ENCODE data around the gene MLLT3.

MLLT3 gene

GRCh38 chr9:20377790-20378189, 244.5 kb downstream of the MLLT3 start:
- DNase-seq (ENCODE audit: low read depth): no peak

GRCh38 chr9:20376731-20377375, 245.4 kb downstream of the MLLT3 start:
- DNase-seq (ENCODE audit: low read depth): no peak

GRCh38 chr9:20376042-20376441, 246.3 kb downstream of the MLLT3 start:
- DNase-seq (ENCODE audit: low read depth): no peak

DNA sequence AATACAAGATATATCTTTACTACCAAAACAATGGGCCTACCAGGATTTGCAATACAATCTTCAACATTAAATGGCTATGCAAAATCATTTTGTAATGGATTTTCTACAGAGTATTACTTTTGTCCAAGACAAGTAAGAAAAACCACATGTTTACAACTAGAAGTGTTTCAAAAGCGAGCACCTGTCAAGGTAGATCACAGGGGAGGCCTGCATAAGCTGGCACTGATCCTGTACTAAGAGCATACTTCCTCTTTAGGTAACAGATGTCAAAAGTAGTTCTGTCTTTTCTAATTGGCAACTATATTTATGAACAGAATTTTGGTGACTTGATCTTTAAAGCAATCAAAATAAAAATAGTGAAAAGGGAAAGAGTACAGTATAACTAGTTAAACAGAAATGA, 249.0 kb downstream of the MLLT3 start:
- DNase-seq (ENCODE audit: low read depth): no peak

- DNase-seq (ENCODE audit: low read depth): no peak
Observed at GRCh38 chr9:20369391-20369790, 252.9 kb downstream of the MLLT3 start.

DNA sequence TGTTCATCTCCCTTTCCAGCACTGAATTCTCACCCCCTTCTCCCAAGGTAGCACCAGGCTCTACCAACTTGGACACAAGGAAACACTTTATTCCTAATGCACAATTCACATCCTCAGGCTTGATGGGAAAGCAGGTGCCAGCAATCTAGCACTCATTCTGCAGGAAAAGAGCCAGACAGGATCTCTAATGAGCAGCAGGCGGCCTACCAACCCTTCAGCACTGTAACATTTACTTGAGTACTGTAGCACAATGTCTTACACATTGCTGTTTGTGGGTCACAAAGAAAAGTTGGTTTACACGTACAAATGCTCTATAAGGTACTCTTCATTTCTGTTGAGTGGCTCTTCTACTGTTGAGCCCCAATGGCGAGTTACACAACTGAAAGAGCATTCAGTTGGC, 254.4 kb downstream of the MLLT3 start:
- DNase-seq (ENCODE audit: low read depth): no peak

DNA sequence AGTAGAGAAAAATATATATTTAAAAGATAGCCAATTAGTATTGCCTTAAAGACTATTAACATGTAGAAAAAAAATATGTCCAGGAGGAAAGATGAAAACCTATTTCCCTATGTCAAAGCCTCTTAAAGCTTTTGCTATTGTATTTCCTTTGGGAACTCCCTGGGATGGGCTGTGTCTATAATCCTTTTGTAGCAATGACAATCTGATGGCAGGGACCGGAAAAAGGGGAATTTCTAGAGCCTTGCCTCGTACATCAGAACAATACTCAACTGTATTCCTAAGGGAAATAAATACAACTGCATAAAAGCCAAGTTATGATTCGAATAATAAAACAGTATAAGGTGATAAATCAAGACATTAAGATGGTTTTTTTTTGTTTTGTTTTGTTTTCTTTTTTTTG, 257.3 kb downstream of the MLLT3 start:
- no peak for DNase-seq (ENCODE audit: low read depth)

- DNase-seq (ENCODE audit: low read depth): no peak
Observed at GRCh38 chr9:20363233-20363632, 259.1 kb downstream of the MLLT3 start.

DNA sequence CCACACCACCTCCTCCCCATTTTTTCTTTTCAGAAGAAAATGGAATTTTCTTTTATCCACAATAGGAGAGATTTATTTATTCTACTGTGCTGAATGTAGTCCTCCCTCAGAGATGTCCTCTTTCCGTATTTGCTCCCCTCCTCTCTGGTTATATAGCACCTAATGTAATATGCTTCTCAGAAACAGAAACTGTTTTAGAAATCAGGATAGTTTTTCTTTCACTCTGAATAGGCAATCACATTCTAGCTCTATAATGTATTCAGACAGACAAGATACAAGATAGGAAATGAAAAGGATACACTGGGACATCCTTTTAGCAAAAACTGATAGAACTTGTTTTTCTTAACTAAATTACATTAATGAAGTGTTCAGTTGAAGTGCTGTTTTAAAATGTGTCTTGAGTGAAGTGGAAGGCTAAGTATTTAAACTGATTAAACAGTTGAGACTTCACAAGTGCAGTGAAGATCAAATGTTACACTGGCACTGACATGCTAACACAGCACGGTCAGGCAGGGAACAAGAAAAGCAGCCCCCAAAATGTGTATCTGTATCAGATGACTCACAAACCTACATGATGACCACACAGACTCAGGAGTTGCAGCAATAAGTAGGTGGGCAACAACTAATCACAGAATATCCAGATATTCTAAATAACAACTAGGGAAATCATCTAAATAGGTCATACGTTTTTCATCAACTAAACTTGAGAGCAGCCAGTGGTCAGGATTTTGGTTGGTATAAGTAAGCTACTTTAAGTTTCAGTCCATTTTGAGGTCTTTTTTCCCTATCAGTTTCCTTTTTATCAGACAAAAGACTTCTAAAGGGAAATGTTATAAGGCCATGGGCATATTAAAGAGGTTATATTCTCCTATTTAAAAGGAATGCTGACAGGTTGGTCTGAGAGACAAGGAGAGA, 260.4 kb downstream of the MLLT3 start:
- DNase-seq (ENCODE audit: low read depth): no peak

GRCh38 chr9:20361229-20361628, 261.1 kb downstream of the MLLT3 start:
- no peak for DNase-seq (ENCODE audit: low read depth)

- peak; percentile 14 for DNase-seq (ENCODE audit: low read depth)
Observed at GRCh38 chr9:20358207-20358606, 264.1 kb downstream of the MLLT3 start.

DNA sequence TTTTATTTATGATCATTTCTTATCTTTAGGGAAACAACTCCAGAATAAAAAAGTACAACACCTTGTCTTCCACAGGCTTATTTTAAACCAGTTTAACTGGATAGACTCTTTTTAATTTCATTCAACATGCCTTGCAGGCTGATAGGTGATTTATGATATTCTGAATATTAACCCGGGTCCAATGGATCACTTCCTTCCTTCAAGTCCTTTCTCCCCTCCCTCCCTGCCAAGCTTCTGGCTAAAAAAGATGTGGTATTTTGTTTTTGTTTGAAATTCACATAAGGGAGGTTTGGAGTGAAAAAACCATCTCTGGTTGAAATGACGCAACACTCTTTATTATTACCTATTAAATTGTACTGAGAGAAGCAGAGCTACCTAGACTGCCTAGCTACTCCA, 265.3 kb downstream of the MLLT3 start:
- no peak for DNase-seq (ENCODE audit: low read depth)

- DNase-seq (ENCODE audit: low read depth): peak; percentile 39
Observed at GRCh38 chr9:20356403-20357036, 265.8 kb downstream of the MLLT3 start.

DNA sequence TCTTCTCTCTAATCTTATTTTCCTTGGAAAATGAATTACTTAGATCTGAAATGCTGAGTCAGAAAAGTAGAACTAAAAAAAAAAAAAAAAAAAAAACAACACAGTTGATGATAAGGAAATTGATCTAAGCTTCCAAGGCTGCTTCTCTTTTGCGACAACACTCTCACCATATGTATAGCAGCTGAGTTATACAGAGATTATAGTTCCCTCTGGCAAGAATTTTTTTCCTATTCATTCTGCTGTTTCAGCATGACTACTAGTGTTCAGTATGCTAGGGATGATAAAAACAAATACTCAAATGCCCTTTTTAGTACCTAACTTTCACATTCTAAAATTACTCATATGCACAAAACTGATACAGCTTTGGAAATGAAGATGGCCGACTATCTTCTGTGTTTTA, 267.3 kb downstream of the MLLT3 start:
- no peak for DNase-seq (ENCODE audit: low read depth)

GRCh38 chr9:20353931-20354652, 268.2 kb downstream of the MLLT3 start:
- no peak for DNase-seq (ENCODE audit: low read depth)

- no peak for DNase-seq (ENCODE audit: low read depth)
Observed at GRCh38 chr9:20353524-20353923, 268.8 kb downstream of the MLLT3 start.

DNA sequence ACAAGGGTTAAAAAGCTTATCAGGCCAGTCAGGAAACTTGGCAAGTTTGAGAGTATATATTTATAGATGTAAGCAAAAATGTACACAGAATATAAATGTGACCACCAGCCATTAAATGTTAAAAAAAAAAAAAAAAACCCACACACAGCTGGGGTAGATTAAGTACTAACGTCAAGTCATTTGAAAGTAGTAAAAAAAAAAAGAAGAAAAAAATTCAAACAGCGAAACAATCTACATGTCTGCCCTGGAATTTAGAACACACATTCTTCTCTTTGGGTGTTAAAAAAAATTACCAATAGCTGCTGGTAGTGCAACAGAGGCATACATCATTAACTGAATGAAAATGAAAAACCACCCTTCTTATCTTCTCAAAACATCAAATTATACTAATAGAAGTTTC, 269.7 kb downstream of the MLLT3 start:
- no peak for DNase-seq (ENCODE audit: low read depth)

- DNase-seq (ENCODE audit: low read depth): no peak
Observed at GRCh38 chr9:20351715-20352114, 270.6 kb downstream of the MLLT3 start.

DNA sequence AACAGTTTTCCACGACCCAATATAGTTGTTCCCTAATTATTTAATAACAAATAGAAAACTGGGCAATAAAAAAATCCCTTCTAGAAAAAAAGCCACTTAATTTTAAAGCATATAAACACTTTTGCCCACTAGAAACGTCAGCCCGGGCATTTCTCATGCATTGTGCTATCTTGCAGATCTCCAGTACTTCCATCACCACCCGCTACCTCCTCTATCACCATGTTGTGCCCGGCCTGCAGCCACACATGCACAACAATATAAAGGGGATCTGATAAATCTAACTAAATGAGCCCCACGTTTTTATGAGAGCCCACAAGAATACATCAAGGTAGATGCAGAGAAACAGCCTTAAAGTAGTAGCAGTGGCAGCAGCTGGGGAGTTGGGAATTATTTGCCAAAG, 272.7 kb downstream of the MLLT3 start:
- DNase-seq (ENCODE audit: low read depth): no peak

GRCh38 chr9:20343325-20343724, 279.0 kb downstream of the MLLT3 start:
- DNase-seq (ENCODE audit: low read depth): no peak

- no peak for DNase-seq (ENCODE audit: low read depth)
Observed at GRCh38 chr9:20340511-20340861, 281.8 kb downstream of the MLLT3 start.

- DNase-seq (ENCODE audit: low read depth): no peak
Observed at GRCh38 chr9:20335668-20336332, 286.5 kb downstream of the MLLT3 start.
